GM18868 (cell line): ENCODE data around the gene CTTN.

Experiments
- ATAC-seq: cut with Tn5 transposase; IDR thresholded peaks from one replicate; pipeline ENCODE4 v1.9.1; 2021; ENCODE audit warnings: mild to moderate bottlenecking, moderate library complexity; ENCODE audit not compliant: unreplicated experiment

Gene CTTN

GRCh38 chr11:70409437-70409836 lies 11.1 kb downstream of the CTTN start:
- no peak for ATAC-seq

- ATAC-seq = no peak
Measured at GRCh38 chr11:70409871-70410270, 11.5 kb downstream of the CTTN start.

- no peak for ATAC-seq
Measured at GRCh38 chr11:70410276-70411205, 12.2 kb downstream of the CTTN start.

DNA sequence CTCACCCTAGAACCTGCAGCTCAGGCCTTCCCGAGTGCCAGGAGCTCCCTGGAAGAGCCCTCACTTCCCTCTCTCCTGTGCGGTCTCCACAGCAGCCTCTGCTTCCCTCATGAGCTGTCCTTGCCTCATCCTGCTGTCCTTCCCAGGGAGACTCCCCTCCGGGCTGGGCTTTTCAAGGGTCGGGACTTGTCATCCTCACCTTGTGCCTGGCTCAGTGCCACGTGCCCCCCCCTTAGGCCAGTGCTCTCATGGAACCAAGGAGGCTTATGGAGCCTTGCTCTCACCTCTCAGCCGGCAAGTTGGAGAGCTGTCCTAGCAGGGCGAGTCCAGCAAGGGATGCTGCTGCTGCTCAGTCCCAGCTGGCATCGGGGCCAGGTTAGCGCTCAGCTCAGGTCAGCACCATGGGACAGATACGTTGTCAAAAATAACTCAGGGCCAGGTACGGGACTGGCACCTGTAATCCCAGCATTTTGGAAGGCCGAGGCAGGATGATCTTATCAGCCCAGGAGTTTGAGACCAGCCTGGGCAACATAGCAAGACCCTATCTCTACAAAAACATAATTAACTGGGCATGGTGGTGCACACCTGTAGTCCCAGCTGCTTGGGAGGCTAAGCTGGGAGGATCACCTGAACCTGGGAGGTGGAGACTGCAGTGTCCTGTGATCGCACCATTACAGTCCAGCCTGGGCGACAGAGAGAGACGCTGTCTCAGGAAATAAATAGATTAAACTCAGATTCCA lies 13.6 kb downstream of the CTTN start:
- no peak for ATAC-seq

DNA sequence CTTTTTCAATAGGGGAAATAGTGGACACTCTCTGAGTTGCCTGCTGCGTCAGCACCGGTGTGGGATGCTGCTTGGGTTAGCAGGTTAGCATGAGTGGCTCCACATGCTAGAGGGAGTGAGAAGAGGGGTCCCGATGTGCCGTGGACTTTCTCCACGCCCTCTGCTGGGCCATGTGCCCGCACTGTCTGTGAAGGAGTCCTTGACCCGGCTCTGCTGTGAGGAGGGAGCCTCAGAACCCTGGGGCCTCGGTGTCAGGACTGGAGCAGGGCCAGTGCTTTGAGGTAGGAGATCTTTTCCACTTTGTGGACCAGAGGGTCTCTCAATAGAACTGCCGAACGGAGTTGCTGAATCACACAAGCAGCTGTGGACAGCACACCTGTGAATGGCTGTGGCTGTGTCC lies 14.8 kb downstream of the CTTN start:
- no peak for ATAC-seq

DNA sequence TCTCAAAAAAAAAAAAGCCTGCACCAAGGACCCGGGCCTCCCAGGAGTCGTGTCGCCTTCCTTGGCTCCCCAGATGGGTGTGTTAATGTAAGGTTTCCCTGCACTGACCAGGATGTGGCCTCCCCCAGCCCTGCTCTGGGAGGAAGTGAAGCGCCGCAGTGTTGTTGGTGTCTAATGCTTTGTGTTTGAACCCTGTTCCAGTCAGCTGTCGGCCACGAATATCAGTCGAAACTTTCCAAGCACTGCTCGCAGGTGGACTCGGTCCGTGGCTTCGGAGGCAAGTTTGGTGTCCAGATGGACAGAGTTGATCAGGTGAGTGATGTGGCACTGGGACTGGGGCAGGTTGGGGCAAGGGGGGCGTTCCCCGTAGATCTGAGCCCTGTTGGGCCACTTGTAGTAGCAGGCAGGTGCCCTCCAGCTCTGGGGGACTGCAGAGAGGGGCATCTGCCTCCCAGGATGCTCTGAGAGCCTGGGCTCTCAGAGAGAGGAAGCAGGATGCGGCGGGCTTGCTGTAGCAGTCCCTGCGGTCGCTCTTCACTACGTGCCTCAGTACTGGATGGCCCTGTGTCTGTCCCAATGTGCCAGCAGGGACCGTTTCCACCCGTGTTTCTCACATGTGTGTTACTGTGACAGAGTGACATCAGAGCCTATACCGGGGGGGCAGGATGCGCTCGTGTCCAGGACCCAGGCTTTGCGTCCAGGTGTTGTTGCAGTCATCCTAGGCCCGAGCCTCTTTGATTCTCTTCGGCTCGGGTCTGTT lies 16.2 kb downstream of the CTTN start:
- no peak for ATAC-seq

DNA sequence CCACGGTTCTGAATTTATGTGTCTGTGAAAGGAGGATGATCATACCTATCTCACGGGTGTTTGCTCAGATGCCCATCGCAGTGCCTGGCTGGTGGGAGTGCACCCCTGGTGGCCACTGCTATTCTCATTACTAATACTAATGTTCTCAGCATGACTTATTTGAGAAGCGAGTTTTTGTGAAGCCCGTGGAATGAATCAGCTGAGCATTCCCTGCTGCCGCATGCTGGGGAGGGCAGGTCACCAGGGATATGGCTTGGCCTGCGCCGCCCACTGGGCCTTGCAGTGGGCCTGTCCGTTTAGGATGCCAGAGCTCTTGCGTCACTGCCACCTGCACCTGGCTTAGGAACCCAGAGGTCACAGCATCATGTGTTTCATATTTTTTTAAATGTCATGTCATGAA lies 16.9 kb downstream of the CTTN start:
- no peak for ATAC-seq

- no peak for ATAC-seq
Measured at GRCh38 chr11:70415642-70416395, 17.5 kb downstream of the CTTN start.

GRCh38 chr11:70416881-70417280 lies 18.6 kb downstream of the CTTN start:
- no peak for ATAC-seq

GRCh38 chr11:70418130-70418529 lies 19.8 kb downstream of the CTTN start:
- ATAC-seq = no peak

GRCh38 chr11:70419307-70420007 lies 21.1 kb downstream of the CTTN start:
- no peak for ATAC-seq

DNA sequence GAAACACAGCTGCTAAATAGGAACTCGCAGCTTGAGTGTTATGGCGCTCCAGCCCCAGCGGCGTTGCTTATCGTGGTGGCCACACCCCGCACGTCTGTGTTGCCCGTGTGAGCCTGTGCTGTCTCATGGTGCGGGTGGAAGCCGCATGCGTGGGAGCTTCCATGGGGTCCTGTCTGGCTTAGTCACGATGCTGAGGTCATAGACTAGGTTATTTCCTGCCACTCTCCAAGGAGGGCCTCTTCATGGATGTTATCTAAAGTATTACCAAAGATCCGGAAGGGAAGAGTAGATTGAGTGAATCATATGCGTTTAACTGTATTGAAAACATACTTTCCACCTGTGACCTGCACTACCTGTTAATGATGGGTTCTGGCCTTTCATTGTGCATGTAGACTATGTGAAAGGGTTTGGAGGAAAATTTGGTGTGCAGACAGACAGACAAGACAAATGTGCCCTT lies 21.7 kb downstream of the CTTN start:
- ATAC-seq = no peak

GRCh38 chr11:70420496-70420895 lies 22.2 kb downstream of the CTTN start:
- ATAC-seq = no peak

DNA sequence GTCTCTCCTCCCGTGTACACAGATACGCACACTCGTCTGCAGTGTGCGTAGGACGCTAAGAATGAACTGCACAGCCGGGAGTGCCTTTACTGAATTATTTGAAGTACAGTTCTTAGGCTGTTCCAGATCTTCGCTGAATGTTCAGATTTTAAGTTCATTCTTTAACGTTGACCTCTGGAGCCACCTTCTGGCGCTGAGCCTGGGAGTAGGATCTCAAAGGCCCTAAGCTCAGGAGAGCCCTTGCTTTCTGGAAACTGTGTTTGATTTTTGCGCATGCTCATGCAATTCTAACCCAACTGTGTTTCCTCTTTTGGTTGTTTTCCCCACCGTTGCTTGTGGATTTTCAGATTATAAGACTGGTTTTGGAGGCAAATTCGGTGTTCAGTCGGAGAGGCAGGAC lies 22.8 kb downstream of the CTTN start:
- ATAC-seq = no peak

GRCh38 chr11:70422692-70423522 lies 24.6 kb downstream of the CTTN start:
- no peak for ATAC-seq

- no peak for ATAC-seq
Measured at GRCh38 chr11:70423523-70424505, 25.5 kb downstream of the CTTN start.

GRCh38 chr11:70424765-70425344 lies 26.5 kb downstream of the CTTN start:
- no peak for ATAC-seq

- ATAC-seq = no peak
Measured at GRCh38 chr11:70427436-70427835, 29.1 kb downstream of the CTTN start.
